G401.6 (cell line): ENCODE measurements around the gene PSD2.
A peak's percentile ranks its signal among the peaks of the same experiment; 100 is the strongest.

ENCODE experiments used
- FAIRE-seq: peaks from 2 replicates; lab custom pipeline; 2012; peaks lifted over from hg19 to GRCh38; lab: Jason Lieb, UNC

PSD2 gene

DNA sequence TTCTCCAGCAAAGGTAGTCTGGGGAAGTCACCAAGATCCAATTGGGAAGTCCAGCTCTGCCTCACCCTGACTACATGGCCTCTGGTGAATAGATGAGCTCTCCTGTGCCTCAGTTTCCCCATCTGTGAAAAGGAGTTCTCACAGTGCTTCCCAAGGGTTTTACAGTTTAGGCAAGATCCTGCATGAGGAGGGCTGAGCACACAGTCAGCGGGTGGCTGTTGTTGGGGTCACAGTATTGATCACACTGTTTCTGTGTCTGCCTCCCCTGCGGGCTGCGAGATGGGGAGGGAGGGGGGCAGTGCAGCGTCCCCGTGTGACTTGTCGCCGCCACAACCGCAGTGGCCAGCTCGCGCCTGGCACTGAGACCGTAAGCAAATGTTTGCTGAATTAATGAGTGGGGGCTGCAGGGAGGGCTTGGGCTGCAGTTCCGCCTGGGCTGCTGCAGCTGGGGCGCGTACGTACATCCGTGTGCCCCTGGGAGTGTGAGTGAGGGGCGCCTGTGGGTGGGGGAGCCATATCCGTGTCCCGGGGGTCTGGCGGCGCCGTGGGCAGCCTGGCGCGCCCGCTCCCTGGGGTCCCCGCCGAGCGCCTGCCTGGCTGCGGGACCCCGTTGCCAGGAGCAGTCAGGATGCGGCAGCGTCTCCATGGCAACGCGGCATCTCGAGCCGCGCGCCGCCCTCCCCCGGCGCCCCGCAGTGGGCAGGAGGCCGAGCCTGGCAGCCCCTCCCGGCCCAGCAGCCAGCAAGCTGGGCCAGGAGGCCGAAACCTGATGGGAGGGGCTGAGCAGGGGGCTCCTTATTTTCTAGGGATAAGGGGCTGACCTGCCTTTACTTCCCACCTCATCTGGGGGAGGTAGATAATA is 31.4 kb upstream of the PSD2 start:
- FAIRE-seq, result no peak

DNA sequence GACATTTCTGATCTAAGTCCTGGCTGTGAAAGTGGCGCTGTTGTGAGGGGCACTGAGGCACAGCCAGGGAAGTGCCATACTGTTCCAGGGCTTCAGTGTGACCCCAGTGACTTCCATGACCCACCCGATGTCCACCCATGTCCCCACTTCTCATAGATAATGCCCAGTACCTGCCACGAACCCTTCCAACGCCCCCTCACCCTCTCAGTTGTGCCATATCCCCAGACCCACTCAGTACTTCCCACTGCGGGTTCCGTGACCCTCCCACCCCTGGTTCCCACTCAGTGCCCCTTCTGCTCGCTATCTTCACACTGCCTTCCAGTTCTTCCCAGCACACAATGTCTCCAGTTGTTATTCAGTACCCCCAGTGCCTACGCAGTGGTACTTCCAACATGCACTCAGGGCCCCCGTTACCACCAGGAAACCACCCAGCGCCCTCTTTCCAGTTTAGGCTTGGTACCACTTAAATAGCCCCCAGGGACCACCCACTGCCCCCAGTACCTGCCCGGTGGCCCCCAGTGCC is 30.7 kb upstream of the PSD2 start:
- FAIRE-seq, result no peak

DNA sequence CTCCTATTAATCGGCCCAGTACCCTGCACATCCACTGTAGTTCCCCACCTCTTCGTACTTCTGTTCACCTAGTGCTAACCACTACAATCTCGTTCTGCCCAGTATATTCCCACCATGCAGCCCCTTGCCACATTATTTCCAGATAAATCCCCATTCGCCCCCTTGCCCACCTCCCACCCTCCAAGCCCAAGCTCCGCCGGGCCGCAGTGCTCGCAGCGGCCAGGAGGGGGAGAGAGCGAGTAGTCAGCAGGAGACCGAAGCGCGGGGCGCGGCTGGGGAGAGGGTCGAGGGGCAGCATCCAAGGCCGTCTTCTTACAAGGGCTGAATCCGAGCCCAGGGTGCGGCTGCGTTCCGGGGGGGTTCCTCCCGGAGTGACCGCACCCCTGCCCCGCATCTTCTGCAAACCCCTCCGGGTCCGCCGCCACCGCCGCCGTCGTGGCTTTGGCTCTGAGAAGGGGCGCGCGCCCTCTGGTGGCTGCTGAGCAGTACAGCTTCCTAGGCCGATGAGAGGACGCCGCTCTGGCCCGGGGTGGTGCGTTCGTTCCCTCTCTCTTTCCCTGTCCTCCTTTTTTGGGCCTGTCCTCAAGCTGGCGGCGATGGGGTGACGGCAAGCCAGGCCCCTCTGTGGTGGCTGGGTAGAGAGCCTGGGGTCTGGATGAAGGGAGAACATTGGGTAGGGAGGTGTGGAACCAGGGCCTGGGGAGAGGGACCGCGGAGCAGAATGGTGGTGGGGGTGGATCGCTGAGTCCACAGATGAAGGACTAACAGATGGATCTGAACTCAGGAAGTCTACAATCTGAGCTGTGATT is 30.0 kb upstream of the PSD2 start:
- FAIRE-seq, result no peak

DNA sequence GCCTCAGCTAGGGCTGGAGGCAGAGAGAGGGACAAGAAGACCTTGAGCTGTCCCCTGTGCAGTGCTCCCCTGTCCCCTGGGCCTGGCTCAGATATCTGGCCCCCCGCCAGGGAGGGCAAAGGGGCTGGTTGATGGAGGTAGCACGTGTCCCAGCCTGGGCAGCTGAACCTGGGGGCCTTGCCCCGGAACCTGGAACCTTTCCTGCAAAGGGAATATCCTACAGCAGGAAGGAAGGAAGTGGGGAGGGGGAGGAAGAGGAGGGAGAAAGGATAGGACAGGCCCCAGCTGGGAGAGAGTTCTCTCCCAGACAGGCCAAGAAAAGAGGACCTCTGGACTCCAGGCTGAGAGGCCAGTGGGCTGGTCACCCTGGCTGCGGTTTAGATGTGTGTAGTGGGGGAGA is 27.6 kb upstream of the PSD2 start:
- no peak for FAIRE-seq

DNA sequence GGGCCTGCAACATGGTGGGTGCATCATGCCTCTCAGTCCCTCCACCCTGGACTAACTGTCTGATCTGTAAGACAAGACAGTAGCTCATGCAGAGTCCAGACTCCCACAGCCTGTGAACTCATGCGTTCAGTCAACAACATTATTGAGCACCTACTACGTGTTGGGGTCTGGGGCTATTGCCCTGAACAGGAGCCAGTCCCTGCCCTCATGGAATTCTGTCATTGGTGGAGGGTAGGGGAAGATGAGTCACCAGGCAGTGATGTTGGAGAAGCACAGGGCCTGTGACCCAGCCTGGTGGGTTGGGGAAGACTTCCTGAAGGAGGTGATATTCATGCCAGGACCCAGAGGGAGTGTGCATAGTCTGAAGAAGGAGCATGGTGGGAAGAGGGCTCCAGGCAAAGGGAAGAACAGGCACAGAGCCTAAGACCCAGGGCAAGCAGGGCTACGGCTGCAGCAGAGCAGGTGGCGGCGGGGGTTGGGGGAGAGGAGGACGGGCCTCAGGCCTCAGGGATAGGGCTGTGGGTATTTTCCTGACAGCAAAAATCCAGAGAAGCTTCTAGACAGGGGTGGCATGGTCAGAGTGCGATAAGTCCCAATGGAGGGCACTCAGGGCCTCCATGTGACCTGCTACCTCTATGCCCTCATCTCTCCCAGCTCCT is 26.7 kb upstream of the PSD2 start:
- no peak for FAIRE-seq

DNA sequence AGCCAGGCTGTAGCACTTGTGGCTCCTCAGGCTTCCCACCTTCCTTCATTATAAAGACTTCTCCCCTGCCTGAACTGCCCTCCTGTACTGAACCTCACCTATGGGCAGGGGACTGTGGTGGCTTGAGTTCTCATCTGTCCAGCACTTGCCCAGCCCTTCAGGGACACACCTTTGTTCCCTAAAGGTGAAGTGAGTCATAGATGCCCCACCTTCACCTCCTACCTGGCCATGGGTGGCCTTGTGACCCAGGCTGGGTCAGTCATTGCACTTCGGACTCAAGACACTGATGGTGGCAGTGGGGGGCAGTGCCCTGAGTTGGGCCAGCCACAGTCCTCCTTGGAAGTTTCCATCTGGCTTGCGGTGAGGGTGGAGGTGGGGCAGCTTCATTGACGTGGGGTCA is 26.1 kb upstream of the PSD2 start:
- no peak for FAIRE-seq

DNA sequence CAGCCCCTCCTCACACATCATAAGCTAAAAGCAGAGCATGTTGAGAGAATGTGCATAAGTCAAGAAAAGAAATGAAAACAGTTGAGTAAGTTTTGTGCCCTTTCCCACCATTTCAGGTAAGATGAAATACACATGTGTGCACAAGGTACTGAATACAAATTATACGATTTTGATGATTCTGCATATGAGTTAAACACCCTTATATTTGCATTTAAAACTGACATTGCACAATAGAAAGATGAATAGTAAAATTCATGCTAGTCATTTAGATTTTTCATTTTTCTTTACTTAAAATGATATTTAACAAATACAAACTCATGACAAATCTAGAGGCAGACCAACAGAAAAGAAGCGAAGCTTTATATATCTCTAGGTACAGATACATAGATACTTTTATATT is 24.9 kb upstream of the PSD2 start:
- no peak for FAIRE-seq

DNA sequence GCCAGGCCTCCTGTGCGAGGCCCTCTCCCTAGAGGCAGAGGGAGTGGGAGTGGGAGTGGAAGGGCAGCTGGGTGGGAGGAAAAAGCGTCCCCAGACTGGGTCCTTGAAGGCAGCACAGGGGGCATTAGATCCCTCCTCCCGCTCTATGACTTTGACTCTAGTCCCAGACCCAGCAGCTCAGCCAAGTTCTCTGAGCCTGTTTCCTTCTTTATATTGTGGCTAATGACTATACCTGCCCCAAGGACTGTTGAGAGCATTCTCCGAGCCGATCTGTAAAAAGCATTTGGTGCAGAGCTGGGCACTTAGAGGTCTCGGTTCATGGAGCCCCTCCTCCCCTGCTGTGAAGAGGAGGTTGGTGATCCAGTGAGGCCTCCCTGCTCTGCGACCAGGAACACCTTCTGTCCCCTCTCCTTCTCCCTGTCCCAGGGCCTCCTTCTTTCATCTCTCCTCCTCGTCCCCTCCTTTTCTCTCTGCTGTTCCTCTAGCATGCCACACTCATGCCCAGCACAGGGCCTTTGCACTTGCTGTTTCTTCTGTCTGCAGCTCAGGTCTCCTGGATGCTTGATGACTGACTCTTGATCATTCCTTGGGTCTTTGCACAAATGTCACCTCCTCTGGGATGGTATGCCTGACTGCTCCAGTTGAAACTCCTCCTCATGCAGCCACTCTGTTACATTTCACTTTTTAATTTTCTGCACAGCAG is 23.4 kb upstream of the PSD2 start:
- no peak for FAIRE-seq

DNA sequence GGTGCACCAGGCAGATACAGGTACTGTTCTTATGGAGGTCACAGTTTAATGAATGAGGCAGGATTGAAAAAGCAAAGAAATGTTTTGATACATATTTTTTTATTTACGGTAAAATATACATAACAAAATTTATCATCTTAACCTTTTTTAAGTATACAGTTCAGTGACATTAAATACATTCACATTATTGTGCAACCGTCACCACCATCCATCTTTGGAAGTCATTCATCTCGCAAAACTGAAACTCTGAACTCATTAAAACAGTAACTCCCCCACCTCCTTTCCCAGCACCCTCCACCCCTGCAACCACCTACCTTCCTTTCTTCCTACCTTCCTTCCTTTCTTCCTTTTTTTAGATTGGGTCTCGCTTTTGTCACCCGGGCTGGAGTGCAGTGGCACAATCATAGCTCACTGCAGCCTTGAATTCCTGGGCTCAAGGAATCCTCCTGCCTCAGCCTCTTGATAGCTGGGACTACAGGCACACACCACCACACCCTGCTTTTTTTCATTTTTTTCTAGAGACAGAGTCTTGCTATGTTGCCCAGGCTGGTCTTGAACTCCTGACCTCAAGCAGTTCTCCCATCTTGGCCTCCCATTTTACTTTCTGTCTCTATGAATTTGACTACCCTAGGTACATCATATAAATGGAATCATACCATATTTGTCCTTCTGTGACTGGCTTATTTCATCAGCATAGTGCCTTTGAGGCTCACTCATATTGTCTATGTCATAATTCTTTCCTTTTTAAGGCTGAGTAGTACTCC is 22.5 kb upstream of the PSD2 start:
- FAIRE-seq, result no peak

DNA sequence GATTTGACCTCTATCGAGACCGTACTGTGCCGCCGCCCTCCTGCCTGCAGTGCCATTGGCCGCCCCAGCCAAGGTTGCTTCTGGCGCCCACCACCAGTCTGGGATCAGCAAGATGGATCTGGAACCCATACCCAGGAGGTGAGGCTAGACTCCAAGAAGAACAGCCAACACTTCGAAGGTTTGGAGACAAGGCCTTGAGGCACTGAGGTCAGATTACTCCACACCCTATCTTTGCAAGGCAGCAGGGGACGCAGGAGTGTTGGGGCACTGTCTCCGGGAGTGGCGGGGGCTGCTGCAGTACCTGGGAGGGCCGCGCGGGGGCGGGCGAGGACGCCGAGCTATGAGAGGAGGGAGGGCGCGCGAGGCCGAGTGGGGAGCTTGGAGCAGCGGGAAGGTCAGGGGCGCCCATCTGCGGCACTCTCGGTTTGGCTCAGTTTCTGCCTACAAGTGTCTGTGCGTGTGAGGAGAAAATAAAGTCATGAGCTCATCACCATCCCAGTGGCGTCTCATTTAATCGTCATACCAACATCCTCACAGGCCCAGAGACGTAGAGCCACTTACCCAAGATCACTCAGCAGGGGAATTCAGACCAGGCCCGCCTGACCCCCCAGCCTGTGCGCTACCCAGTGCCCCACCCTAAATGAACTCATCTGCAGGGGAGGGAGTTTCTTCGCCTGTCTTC is 20.5 kb upstream of the PSD2 start:
- FAIRE-seq, result no peak

DNA sequence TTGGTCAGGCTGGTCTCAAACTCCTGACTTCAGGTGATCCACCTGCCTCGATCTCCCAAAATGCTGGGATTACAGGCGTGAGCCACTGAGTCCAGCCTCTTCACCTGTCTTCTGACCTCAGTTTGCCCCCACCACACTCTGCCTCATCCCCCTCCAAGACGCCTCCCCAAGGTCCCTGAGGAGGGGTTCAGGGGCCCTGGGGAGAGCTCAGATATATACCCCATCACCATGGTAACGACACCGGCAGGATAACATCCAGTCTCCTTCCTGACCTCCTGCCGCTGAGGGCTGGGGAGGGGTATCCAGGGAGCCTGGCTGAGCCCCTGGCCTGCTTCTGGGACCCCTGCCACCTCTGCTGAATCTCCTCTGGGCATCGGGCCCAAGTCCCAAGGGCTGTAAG is 19.7 kb upstream of the PSD2 start:
- FAIRE-seq, result no peak

DNA sequence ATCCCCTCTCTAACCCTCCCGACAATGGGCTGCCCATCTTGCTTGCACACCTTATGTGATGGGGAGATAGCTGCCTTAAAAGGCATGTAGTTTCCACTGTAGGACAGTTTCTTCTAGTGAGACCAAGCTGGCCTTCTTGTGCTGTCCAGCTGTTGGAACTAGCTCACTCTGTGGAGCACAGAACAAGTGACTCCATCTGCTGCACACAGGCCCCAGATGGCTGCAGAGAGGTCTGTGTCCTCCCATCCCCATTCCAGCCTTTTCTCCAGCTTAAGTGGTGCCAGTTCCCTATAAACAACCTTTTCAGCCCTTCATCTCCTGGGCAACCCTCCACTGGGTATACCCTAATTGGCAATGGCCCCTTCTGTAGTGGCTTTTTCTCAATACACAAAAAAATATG is 18.7 kb upstream of the PSD2 start:
- FAIRE-seq, result no peak

DNA sequence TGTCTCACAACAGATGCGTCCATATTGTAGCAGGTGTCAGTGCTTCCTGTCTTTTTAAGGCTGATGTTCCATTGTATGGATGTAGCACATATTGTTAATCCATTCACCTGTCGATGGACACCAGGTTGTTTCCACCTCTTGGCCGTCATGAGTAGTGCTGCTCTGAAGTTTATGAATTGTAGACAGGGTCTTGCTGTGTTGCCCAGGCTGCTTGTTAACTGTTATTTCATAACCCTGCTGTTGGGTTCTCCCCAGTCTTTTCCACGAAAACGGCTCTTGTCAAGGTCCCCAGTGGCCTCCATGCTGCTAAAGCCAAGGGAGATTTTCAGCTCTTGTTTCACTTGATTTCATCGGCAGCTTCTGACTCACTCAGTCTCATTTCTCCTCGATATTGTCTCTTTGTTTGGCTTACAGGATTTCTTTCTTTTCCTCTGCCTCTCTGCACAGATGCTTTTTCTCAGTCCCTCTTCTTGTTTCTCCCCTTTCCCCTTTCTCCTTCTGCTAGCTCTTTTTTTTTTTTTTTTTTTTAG is 12.1 kb upstream of the PSD2 start:
- FAIRE-seq, result no peak

DNA sequence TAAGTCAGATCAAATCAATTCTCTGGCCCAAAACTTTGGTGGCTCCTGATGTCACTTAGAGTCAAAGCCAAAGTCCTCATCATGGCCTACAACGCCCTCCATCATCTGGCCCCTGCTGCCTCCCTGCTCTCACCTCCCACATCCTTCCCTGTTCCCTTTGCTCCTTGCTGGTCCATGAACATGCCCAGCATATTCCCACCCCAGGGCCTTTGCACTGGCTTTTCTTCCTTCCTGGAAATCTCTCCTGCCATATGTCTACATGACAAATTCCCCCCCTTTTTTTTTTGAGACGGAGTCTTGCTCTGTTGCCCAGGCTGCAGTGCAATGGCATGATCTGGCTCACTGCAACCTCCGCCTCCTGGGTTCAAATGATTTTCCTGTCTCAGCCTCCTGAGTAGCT is 11.1 kb upstream of the PSD2 start:
- no peak for FAIRE-seq

DNA sequence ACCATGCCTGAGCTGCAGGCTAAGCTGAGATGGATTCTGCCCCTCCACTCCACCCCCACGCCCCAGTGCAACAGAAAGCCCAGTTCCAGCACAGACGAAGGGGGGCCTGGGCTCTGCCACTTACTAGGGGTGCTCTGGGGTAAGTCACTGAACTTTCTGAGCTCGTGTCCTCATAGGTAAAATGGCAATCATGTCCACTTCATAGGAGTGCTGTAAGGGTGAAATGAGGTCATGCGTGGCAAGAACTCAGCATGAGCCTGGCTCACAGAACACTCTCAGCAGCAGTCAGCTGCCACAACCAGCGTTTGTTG is 8.4 kb upstream of the PSD2 start:
- no peak for FAIRE-seq

DNA sequence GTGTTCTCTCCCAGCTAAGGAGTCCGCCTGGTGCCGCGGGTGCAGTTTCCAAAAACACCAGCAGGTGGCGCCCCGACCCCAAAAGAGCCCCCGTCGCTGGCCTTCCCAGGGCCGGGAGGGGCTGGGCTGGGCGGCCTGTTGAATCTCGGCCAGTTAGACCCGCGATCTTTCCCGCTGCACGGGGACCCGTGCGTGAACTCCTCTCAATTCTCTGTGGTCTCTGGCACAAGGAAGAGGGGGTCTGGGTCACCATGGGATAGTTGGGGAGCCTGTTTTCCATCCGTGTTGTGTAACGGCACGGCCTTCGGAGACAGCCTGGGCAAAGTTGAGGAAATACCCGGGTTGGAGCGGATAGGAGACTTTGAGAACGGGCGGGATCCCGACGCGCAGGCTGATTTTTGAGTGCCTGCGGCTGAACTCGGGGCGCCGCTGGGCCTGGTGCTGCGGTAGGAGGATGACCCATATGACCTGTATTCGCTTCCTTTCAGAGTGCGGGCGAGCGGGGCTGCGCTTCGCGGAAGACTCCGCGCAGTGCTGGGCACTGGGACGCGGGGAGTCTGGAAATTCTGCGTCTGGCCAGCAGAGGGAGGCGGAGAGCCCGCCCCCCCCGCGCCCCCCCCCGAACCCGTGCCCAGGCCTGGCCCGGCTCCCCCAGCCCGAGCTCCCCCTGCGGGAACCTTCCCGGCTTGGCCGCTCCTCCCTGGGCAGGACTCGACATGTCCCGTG is 7.9 kb upstream of the PSD2 start:
- FAIRE-seq, result peak; percentile 89

DNA sequence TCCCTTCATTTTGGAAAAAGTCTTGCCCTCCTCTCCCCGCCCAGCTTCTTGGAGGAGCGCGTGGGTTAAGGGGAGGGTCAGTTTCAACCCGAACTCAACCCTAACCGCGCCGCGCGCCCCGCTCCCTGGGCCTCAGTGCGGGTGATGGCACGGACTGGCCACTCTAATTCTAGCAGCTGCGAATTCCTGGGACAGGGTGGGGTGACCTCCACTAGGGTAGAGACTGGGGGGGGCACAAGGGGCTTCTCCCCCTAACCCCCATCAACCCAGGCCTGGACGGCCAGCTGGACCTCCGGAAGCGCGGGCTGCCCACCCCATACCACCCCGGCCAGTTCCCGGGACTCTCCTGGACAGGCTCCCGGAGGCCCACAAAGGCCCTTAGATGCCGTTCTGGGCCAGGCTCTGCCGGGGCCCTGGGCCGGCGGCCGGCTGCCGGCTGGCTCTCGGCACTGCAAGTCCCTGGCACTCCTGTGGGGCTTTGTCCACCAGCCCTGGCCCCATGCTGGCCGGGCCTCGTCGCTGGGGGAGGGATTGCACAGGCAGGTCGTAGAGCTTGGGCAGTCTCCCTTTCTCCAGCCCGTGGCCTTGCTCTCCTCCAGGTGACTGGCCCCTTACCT is 7.2 kb upstream of the PSD2 start:
- no peak for FAIRE-seq

DNA sequence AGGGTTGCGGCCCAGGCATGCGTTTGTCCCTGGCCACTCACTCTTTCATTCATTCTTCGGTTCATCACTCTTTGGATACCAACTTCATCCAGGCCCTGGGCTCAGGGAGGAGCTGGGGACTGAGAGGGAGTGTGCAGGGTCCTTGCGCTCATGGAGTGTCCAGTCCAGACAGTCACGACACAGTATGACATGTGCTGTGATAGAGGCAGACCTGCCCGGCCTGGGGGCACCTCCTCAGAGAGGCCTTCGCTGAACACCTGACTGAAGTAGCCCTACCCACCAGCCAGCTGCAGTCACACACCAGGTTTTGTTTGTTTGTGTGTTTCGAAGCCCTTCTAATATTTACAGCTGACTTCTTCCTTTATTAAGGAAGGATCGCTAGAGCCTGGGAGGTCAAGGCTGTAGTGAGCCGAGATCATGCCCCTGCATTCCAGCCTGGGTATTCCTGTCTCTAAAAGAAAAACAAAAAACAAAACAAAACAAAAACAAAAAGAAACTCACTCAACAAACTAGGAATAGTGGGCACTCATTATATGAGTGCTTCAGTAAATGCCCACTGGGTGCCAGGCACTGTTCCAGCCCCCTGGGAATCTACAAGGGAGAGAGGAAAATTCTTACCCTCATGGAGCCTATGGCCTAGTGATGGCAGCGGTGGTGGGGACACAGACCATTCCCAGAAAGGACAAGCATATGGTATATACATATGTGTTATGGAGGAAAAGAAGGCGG is 6.3 kb upstream of the PSD2 start:
- FAIRE-seq, result no peak

DNA sequence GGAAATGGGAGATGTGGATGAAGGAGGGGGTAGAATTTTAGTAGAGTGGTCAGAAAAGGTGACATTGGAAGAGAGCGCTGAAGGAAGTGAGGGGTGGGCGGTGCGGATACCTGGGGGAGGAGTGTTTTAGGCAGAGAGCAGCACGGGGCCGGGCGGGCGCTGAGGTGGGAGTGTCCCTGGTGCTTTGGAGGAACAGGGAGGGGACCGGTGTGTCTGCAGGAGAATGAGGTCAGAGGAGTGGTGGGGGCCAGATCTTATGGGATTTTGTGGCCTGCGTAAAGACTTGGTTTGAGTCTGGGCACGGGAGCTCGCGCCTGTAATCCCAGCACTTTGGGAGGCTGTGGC is 5.8 kb upstream of the PSD2 start:
- no peak for FAIRE-seq
